ENCODE measurements around the gene LHB.
A peak's percentile ranks its signal among the peaks of the same experiment; 100 is the strongest.
"Not testable (repeated sequence)": the region's sequence is repeated elsewhere in the genome, so short reads cannot be mapped to it uniquely, and the experiment has no call there.

Gene LHB

DNA sequence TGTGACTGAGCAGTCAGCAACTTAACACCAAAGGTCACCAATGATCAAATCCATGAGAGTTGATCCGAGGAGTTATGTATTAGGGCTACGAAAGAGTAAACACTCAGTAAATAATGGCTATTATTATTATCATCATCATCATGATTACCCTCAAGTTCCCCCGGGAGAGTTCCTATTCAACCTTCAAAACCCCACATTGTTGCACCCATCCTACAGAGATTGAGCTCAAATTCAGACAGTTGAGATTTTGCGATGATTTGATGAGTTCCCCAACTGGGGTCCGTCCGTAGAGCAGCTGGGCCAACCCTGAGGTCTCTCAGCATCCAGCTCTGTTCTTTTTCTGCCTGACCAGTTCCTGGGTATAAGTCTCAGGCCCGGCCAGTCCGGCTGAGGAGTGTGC is 21.2 kb upstream of the LHB start:
- DNase-seq (ENCODE audit: low spot score): not testable (repeated sequence)

DNA sequence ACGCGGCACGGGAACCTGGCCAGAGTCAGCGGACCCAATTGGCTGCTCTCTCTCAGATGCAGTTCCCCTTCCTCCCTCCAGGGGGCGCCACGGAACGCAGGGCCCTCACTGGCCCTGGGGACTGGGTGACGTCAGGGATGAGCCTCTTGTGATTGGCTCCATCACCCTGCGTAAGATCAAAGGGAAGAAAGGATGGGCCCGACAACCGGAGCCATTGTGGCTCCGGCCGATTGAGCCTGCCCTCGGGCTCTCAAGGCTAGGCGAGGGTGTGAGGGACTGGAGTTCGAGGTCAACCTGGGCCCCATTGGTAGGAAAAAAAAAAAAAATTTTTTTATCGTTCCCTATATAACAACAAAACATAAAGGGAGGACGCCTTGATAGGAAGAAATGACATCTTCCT is 19.9 kb upstream of the LHB start, which contains the start of gene CGB1:
Gene CGB1, minus strand, starts transcription at position 81 of the 400 bp plus-strand sequence. CDS start 184 bp downstream, outside the sequence.
- not testable (repeated sequence) for DNase-seq (ENCODE audit: low spot score)

DNA sequence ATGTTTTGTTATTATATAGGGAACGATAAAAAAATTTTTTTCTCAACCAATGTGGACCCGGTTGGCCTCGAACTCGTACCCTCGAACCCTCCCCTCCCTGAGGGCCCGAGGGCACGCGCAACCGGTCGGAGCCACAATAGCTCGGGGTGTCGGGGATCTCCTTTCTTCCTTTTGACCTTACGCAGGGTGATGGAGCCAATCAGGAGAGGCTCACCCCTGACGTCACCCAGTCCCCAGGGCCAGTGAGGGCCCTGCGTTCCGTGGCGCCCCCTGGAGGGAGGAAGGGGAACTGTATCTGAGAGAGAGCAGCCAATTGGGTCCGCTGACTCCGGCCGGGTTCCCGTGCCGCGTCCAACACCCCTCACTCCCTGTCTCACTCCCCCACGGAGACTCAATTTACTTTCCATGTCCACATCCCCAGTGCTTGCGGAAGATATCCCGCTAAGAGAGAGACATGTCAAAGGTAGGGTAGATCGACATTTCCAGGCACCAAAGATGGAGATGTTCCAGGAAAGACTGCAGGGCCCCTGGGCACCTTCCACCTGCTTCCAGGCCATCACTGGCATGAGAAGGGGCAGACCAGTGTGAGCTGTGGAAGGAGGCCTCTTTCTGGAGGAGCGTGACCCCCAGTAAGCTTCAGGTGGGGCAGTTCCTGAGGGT is 14.9 kb upstream of the LHB start, which contains the start of gene CGB2:
Gene CGB2, plus strand, starts transcription at position 249 of the 660 bp plus-strand sequence. Its CDS starts 206 bp downstream, at position 455.
- peak; percentile 22 for DNase-seq (ENCODE audit: low spot score)

GRCh38 chr19:49030323-49030722 is 13.4 kb upstream of the LHB start:
- not testable (repeated sequence) for DNase-seq (ENCODE audit: low spot score)

GRCh38 chr19:49029749-49030148 is 12.9 kb upstream of the LHB start:
- DNase-seq (ENCODE audit: low spot score): not testable (repeated sequence)

- not testable (repeated sequence) for DNase-seq (ENCODE audit: low spot score)
Measured at GRCh38 chr19:49028686-49029085, 11.8 kb upstream of the LHB start.

DNA sequence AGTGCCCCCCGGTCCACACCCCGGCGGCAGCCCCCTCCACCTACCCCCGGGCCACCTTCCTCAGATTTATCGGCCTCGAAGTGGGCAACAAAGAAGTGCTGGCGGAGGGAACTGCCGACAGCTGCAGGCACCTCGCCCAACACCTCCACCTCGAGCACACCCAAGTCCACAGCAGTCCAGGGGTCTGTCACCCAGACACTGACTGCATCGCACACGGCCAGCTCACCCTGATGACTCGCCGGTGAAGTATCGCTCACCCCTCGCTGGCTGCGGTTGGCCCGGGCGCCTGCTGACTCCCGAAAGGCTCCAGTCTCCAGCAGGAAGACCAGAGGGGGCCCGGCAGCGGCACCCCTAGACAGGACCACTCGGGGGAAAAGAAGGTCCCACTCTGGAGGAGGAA is 8.7 kb upstream of the LHB start:
- DNase-seq (ENCODE audit: low spot score): not testable (repeated sequence)

DNA sequence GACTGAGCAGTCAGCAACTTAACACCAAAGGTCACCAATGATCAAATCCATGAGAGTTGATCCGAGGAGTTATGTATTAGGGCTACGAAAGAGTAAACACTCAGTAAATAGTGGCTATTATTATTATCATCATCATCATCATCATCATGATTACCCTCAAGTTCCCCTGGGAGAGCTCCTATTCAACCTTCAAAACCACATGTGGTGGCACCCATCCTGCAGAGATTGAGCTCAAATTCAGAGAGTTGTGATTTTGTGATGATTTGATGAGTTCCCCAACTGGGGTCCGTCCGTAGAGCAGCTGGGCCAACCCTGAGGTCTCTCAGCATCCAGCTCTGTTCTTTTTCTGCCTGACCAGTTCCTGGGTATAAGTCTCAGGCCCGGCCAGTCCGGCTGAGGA is 8.2 kb upstream of the LHB start:
- not testable (repeated sequence) for DNase-seq (ENCODE audit: low spot score)

GRCh38 chr19:49024233-49024632 is 7.3 kb upstream of the LHB start, which contains the start of gene CGB3:
Gene CGB3, minus strand, starts transcription at chr19:49024333. Its CDS starts 362 bp downstream, at chr19:49023971.
- DNase-seq (ENCODE audit: low spot score): not testable (repeated sequence)

- DNase-seq (ENCODE audit: low spot score): no peak
Measured at GRCh38 chr19:49022116-49022515, 5.2 kb upstream of the LHB start.

DNA sequence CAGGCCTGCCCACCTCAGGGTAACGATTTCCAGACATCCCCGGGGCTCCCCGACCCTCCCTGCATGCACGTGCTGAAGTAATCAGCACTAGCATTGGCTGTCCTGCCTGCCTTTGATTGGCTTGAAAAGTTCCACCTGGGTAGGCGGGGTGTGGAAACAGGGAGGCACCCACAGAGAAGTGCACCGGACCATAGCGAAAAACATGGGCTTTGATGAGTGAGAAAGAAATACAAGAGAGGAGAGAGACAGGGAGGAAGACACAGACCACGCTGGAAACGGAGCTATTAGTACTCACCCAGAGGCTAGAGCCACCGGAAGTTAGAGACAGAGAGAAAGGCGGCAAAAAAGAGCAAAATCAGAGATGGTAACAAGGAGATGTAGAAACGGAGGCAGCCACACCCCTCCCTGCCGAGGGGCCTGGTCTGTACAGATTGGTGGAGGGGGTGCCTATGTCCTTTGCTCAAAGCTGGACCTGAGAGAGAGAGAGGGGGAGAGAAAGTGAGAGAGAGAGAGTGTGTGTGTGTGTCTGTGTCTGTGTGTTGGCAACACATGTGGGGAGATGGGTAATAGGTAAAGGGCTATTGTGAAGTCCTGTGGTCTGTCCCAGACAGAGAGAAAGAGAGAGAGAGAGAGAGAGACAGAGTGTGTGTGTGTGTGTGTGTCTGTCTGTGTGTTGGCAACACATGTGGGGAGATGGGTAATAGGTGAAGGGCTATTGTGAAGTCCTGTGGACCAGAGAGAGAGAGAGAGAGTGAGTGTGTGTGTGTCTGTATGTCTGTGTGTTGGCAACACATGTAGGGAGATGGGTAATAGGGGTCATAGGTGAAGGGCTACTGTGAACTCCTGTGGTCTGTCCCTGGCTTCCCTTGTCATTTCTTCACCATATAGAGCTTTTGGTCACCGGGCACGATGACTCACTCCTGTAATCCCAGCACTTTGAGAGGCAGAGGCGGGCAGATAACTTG is 4.3 kb upstream of the LHB start:
- DNase-seq (ENCODE audit: low spot score): no peak

DNA sequence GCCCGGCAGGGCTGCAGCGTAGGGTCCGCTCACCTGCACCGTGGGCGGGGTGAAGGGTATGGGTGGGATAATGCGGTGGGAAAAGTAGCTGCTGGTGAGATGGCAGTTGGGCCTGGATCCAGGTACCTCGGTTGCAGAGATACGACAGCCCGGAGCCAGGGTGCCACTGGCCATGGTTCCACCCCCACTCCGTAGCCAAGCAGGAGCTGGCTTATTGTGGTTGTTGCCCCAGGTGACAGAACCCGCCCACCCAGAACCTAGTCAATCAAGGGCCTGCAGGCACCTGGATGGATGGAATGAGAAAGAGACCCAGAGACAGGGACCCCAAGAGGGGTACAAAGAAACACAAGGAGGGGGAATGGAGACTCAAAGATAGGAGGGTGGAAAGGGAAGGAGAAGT is 3.5 kb upstream of the LHB start:
- no peak for DNase-seq (ENCODE audit: low spot score)

- peak; percentile 53 for DNase-seq (ENCODE audit: low spot score)
Measured at GRCh38 chr19:49019242-49019932, 2.5 kb upstream of the LHB start.

- peak; percentile 22 for DNase-seq (ENCODE audit: low spot score)
Measured at GRCh38 chr19:49018388-49019241, 1.7 kb upstream of the LHB start.

GRCh38 chr19:49017666-49018351 is 918 bp upstream of the LHB start:
- DNase-seq (ENCODE audit: low spot score): peak; percentile 53

GRCh38 chr19:49016067-49016839 is 638 bp downstream of the LHB start:
- DNase-seq (ENCODE audit: low spot score): no peak

DNA sequence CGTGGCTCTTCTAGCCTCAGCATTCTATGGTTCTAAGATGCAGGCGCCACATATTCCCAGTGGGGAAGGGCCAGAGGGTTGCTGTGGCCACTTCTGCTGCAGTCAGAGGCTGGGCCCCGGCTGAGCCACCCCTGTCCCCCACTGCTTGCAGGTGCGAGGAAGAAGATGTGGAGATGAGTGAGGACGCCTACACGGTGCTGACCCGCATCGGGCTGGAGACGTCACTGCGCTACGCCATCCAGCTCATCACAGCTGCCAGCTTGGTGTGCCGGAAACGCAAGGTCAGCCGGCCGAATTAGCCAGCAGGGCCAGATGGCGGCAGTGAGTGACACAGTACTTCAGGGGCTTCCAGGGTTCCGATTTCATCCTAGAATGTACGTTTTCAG is 2.0 kb downstream of the LHB start:
- DNase-seq (ENCODE audit: low spot score): no peak

GRCh38 chr19:49014123-49014869 is 2.6 kb downstream of the LHB start:
- no peak for DNase-seq (ENCODE audit: low spot score)

DNA sequence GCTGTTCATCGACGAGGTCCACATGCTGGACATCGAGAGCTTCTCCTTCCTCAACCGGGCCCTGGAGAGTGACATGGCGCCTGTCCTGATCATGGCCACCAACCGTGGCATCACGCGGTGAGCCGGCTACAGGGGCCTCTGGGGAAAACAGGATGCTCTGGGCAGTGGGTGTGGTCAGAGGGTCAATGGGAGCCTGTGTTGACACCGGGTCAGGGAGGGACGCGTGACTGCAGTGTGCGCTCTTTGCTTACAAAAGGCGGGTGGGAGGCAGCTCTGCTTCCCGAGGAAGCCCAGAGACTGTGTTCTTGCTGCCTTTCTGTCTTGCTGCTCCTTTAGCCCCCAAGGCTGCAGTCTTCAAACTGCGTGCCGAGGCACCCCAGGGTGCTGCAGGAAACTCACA is 5.7 kb downstream of the LHB start:
- no peak for DNase-seq (ENCODE audit: low spot score)
